HG02970 (cell line): Measurements from ENCODE around the gene CSNK1E.

Experiments
- ATAC-seq: cut with Tn5 transposase; IDR thresholded peaks from one replicate; pipeline ENCODE4 v1.9.1; 2021; ENCODE audit warnings: mild to moderate bottlenecking, moderate library complexity, moderate number of reproducible peaks; ENCODE audit not compliant: unreplicated experiment, low FRiP score

The CSNK1E gene

DNA sequence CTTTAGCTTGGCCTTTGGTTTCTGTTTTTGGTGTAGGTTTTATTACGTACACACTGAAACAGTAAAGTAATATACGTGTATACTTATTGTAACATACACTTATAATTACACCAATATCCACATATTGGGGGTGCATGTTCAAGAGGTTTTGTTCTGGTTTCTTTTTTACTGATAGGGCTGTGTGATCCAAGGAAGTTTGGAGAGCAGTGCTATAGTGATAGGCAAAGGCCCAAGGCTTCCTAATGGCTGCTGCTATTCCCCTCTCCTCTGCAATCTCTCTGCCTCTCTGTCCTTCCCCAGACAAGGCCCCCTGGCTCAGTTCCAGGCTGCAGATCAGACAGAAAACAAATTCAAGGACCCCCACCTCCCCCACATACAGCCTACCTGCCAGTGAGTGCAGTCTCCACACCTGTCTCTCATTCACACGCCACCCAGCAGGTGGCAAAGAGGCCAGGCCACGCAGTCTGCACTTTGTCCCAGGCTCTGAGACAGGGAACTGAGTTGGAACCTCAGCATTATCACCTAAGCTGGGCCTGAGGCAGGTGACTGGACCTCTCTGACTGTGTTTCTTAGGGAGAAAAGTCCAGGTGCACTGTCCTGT, 59.5 kb downstream of the CSNK1E start:
- no peak for ATAC-seq

DNA sequence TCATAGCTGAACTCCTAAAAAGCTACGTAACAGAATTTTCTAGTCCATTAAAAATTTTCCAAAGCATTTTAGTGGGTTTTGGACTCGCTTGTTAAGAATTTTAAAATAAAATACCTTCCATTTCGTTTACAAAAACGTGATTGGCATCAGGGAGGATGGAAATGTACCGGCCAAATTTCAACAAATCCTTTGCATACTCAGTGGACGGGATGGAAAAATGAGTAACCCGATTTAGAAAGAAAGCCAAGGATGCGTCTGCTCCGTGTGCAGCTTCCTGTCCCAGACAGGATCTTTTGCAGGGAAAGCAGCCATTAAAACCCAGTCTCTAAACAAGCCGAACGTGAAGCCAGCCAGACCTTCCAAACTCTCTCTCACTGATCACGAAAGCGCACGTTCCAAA, 60.1 kb downstream of the CSNK1E start:
- no peak for ATAC-seq

DNA sequence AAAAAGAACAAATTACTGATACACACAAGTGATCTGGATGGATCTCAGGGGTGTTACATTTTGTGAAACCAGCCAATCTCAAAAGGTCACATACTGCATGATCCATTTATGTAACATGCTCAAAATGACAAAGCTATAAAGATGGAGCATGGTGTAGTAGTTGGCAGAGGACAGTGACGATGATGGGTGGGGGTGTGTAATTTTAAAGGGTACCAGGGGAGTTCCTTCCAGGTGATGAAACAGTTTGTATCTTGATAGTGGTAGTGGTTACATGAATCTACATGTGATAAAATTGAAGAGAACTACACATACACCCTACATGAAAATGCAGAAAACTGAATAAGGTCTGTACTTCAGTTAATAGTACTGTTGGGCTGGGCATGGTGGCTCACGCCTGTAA, 61.5 kb downstream of the CSNK1E start:
- no peak for ATAC-seq

GRCh38 chr22:38251341-38251692, 65.9 kb downstream of the CSNK1E start:
- no peak for ATAC-seq

- ATAC-seq, result no peak
Measured at GRCh38 chr22:38250643-38251340, 66.4 kb downstream of the CSNK1E start.

- no peak for ATAC-seq
Measured at GRCh38 chr22:38249803-38250642, 67.2 kb downstream of the CSNK1E start.

DNA sequence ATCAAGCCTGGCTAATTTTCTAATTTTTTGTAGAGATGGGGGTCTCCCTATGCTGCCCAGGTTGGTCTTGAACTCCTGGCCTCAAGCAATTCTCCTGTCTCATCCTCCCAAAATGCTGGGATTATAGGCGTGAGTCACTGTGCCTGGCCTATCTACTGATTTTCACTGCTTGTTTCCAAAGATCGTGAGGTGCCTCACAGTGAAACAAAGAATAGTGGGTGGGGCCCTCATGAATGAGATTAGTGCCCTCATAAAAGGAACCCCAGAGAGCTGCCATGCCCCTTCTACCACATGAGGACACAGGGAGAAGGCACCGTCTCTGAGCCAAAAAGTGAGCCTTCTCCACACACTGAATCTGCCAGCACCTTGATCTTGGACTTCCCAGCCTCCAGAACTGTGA, 67.9 kb downstream of the CSNK1E start:
- no peak for ATAC-seq

DNA sequence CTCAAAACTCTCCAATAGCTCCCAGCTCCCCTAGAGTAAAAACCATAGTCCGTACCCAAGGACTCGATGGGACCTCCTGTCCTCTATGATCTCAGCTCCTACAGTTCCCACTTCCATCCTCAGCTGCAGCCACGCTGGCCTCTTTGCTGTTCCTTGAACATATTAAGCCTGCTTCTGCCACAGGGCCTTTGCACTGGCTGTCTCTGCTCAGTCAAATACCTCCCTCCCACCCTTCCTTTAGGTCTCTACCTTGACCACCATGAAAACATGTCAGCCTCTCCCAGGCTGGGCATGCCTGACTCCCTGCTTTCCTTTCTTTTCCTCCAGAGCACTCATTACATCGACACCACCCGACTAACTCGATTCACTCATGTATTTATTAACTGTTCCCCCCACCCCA, 69.0 kb downstream of the CSNK1E start:
- ATAC-seq, result no peak

GRCh38 chr22:38247713-38248112, 69.5 kb downstream of the CSNK1E start:
- ATAC-seq, result no peak

- no peak for ATAC-seq
Measured at GRCh38 chr22:38246692-38247091, 70.5 kb downstream of the CSNK1E start.

DNA sequence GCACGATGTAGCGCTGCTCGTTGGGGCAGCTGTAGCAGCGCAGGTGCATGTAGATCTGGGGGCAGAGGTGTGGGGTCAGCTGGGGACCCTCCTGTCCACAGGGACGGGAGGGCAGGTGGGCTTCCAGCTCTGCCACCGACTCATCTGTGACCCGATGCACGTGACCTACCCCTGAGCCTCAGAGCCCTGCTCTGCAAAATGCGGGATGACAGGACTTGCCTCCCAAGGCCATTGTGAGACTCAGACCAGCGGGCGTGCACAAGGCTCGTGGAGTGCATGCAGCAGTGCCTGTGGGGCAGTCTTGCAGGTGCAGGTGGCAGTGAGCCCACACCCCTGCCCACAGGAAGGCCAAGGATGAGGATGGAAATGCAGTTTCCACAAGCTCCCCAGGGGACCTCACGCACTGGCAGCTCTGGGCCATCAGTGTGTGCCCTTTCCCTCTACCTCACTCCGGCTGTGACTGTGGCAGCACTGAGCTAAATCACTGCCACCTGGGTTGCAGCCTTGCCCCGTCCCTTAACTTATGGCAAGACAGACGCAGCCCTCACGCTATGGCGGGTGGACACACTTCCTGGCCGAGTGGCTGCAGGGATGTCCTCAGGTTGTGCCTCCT, 71.1 kb downstream of the CSNK1E start:
- ATAC-seq, result no peak

- ATAC-seq, result no peak
Measured at GRCh38 chr22:38244106-38244505, 73.1 kb downstream of the CSNK1E start.

- no peak for ATAC-seq
Measured at GRCh38 chr22:38243007-38243765, 74.0 kb downstream of the CSNK1E start.

GRCh38 chr22:38240734-38241252, 76.4 kb downstream of the CSNK1E start:
- no peak for ATAC-seq
